ENCODE results near the gene EXOSC1.

GRCh38 chr10:97435211-97435610 lies 10.6 kb downstream of the EXOSC1 start:
- no peak for TF ChIP-seq CTCF (IDR thresholded peaks at IDR 0.05)
- TF ChIP-seq EZH2 (IDR thresholded peaks at IDR 0.05; ENCODE audit: borderline replicate concordance, insufficient read depth, low read depth, low read length, poor library complexity, severe bottlenecking) = no peak
